CD4-positive, alpha-beta T cell treated with Interleukin-17A for 1 hour (primary cell): ENCODE results near the gene ARID3B.

ENCODE experiments used
- DNase-seq: peaks from one replicate; pipeline ENCODE4 v3.0.0-alpha.2; 2020

ARID3B gene

DNA sequence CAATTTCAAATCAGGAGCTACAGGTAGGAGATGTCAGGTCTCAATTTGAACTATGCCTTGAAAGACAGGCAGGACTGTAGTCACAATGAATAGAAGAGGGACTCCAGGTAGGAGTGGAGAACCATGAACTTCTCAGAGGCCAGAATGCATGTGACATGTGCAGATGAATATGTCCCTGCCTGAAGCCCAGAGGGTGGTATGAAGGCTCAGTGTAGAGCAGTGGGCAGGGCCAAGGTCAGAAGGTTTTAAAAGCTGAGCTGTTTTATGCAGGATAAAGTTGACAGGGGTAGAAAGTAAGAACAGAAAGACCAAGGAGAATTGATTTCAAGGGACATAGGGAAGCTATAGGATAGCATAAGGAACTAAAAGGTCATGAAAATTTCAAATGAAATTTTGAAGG is 105.5 kb downstream of the ARID3B start:
- no peak for DNase-seq
